Fibroblast of mammary gland (primary cell): ENCODE results near the gene CNTN3.

ENCODE experiments used
- DNase-seq: peaks from one replicate; pipeline ENCODE4 v3.0.0-alpha.2; 2010; ENCODE audit warnings: low read depth
- H3K4me3 ChIP-seq: 2 replicates; pipeline ENCODE4 v1.5.1; 2011; ENCODE audit warnings: low read depth, mild to moderate bottlenecking, low read length, moderate library complexity; ENCODE audit not compliant: control insufficient read depth
- TF ChIP-seq, protein P1 (sequence below): conservative IDR thresholded peaks from 2 replicates; pipeline ENCODE4 v1.5.1; 2011; ENCODE audit warnings: low read depth, low read length, inconsistent platforms; ENCODE audit not compliant: control insufficient read depth, insufficient read depth

Gene CNTN3

GRCh38 chr3:74631351-74632140 lies 17.1 kb upstream of the CNTN3 start:
- H3K4me3 ChIP-seq, result no peak overlapping the region
- TF ChIP-seq, protein P1, sequence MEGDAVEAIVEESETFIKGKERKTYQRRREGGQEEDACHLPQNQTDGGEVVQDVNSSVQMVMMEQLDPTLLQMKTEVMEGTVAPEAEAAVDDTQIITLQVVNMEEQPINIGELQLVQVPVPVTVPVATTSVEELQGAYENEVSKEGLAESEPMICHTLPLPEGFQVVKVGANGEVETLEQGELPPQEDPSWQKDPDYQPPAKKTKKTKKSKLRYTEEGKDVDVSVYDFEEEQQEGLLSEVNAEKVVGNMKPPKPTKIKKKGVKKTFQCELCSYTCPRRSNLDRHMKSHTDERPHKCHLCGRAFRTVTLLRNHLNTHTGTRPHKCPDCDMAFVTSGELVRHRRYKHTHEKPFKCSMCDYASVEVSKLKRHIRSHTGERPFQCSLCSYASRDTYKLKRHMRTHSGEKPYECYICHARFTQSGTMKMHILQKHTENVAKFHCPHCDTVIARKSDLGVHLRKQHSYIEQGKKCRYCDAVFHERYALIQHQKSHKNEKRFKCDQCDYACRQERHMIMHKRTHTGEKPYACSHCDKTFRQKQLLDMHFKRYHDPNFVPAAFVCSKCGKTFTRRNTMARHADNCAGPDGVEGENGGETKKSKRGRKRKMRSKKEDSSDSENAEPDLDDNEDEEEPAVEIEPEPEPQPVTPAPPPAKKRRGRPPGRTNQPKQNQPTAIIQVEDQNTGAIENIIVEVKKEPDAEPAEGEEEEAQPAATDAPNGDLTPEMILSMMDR, result no peak
- no peak for DNase-seq

GRCh38 chr3:74630602-74631001 lies 16.1 kb upstream of the CNTN3 start:
- DNase-seq, result peak; percentile 65

DNA sequence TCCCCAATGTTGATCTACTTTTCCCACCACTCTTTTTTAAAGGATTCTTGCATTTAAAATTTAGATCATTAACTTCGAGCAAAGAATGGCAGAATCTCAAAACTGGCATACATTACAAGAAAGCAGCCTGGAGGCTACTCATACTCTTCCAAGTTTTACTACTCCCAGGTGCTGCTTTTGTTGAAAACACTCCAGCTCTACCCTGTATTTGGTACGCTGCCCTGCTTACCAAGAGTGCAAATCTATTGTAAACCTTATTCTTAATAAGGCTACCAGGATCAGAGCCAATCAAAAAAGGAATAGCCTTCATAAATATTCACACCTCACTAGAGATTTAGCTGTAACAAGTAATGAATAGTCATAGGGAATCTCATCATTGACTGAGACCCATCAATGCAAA lies 11.6 kb upstream of the CNTN3 start:
- no peak overlapping the region for H3K4me3 ChIP-seq
- TF ChIP-seq, protein P1, result no peak

More at GRCh38 chr3:74630602-74631001, 16.1 kb upstream of the CNTN3 start:
- no peak overlapping the region for H3K4me3 ChIP-seq
- TF ChIP-seq, protein P1, result peak; percentile 58

DNA sequence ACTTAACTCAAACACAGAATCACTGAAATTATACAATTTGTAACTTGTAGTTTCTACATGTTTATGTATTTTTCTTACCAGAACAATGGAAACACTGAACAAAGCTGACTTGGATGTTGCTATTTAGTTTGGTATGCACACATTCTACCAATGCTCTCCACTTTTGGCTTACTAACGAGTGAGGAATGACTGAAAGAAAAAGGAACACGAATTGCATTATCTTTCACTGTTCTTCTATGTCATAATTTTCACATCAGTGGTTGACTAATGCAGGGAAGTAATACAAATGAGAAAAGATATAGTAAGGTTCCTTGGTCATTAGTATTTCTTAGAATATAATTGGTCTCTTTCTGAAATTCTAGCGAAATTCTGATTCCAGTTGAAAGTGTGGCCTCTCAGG lies 9.8 kb upstream of the CNTN3 start:
- H3K4me3 ChIP-seq, result no peak overlapping the region
- peak; percentile 76 for DNase-seq
- TF ChIP-seq, protein P1, result no peak

More for the DNA sequence above, 11.6 kb upstream of the CNTN3 start:
- DNase-seq, result no peak

GRCh38 chr3:74623261-74623836 lies 8.9 kb upstream of the CNTN3 start:
- DNase-seq, result no peak
- TF ChIP-seq, protein P1, result no peak
- no peak overlapping the region for H3K4me3 ChIP-seq

GRCh38 chr3:74621581-74621980 lies 7.1 kb upstream of the CNTN3 start:
- DNase-seq, result no peak
- H3K4me3 ChIP-seq, result no peak overlapping the region

More at GRCh38 chr3:74621581-74621980, 7.1 kb upstream of the CNTN3 start:
- TF ChIP-seq, protein P1, result no peak
